ENCODE results near the gene GRPEL1. TPM values are rescaled to one million over a fixed set of nuclear protein-coding genes. Genes with fewer than 3 reads are reported as not detected.

GRPEL1 gene
- total RNA-seq, 1 experiment from 2014 or later, result 24.5 TPM

DNA sequence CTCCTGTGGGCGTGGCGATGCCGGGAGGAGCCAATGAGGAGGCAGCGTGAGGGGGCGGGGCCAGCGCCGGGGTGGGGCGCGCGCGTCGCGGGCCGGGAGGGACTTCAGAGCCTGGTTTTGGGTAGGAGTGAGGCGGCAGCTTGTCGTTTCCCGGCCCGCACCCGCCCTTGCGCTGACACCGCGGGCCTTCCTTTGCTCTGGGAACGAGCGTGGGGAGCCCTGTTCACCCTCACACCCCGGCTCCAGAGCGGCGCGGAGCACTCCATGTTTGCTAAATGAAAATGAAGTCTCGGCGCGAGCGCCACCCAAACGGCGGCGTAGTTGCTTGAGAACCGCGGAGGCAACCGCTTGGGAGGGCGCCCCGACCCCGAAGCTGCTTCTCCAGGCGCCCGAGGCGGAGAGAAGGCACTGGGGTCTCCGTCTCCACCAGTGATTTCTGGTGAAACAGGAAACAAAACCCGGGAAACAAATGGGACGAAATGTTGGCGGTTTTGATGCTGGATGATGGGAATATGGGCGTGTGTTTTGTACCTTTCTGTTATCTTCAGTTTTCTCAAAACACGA is 497 bp upstream of the GRPEL1 start:
- DNase-seq (ENCODE audit: low read depth in 1 of 2, low spot score in 2 of 2), result peak in 1 of 2 experiments; percentile 13
- Histone ChIP-seq H3K36me3 (peaks cover 16% of the 10 kb centered on the region; the same call in 1 of the 2 replicates), H3K27ac (no peak overlapping the region), H3K9me3 (replicated peaks) (no peaks in the 10 kb centered on the region), H3K4me3 (peak overlapping the region; percentile 85), H3K27me3 (replicated peaks) (no peaks in the 10 kb centered on the region), H3K4me1 (replicated peaks) (peaks cover 8% of the 10 kb centered on the region; the same call in 1 of the 2 replicates)

DNA sequence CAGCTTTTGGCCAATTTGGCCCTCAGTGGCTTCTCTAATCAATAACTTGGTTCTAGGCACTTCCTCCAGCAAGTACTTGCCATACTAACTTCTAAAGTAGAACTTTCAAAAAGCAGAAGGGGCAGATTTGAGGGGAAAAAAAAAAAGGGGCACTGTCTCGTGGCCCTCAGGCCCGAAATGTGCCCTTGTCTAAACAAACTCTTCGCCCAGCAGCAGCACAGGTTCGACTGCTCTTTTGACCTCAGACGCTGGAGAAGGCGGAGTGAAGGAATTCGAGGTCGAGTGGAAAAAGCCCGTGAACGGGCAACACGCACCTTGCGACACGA is 775 bp downstream of the GRPEL1 start:
- peak overlapping the region; percentile 85 for H3K4me3 ChIP-seq
- peaks cover 8% of the 10 kb centered on the region; the same call in 1 of the 2 replicates for H3K4me1 ChIP-seq (replicated peaks)
- H3K27me3 ChIP-seq (replicated peaks), result no peaks in the 10 kb centered on the region
- peaks cover 18% of the 10 kb centered on the region; the same call in 1 of the 2 replicates for H3K36me3 ChIP-seq
- no peaks in the 10 kb centered on the region for H3K9me3 ChIP-seq (replicated peaks)
- H3K27ac ChIP-seq, result no peak overlapping the region; the same call in 1 of the 2 replicates
- DNase-seq (ENCODE audit: low read depth in 1 of 2, low spot score in 2 of 2), result no peak

DNA sequence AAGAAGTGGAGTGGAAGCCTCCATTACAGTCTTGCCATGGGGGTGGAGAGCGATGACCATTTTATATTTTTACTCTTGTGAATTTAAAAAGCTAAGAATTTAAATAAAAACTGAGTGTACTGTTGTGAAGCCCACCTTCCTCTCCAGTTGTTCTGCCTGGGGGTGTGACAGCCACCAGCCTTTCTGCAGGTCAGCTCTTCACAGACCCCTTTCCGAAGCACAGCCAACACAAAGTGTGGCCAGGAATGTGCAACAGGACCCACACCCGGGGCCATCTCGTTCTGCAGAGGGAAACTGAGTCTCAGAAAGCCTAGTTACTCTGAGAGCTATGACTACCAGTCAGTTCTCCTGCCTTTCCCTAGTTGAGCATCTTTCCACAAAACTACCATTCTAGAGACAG is 1.4 kb downstream of the GRPEL1 start:
- DNase-seq (ENCODE audit: low read depth in 1 of 2, low spot score in 2 of 2), result no peak
- peaks cover 21% of the 10 kb centered on the region for H3K36me3 ChIP-seq
- no peak overlapping the region for H3K27ac ChIP-seq
- peaks cover 8% of the 10 kb centered on the region; the same call in 1 of the 2 replicates for H3K4me1 ChIP-seq (replicated peaks)
- no peak overlapping the region for H3K4me3 ChIP-seq
- no peaks in the 10 kb centered on the region for H3K9me3 ChIP-seq (replicated peaks)
- no peaks in the 10 kb centered on the region for H3K27me3 ChIP-seq (replicated peaks)

DNA sequence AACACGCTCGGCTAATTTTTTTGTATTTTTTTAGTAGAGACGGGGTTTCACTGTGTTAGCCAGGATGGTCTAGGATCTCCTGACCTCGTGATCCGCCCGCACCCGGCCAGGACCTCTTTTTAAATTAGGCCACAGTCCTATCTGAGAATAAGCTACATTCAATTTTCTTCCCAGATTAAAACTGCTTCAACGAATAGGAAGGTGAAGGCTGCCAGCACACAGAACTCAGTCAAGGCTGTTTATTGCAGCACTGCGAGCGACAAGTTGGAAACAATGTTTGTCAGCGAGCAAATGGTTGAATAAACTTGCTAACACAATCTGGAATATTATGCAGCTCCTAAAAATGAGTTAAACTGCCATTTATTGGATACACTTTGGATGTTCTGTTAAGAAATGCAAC is 1.9 kb downstream of the GRPEL1 start:
- H3K4me3 ChIP-seq, result no peak overlapping the region
- DNase-seq (ENCODE audit: low read depth in 1 of 2, low spot score in 2 of 2), result no peak
- peaks cover 8% of the 10 kb centered on the region; the same call in 1 of the 2 replicates for H3K4me1 ChIP-seq (replicated peaks)
- H3K27ac ChIP-seq, result no peak overlapping the region
- H3K36me3 ChIP-seq, result peaks cover 21% of the 10 kb centered on the region
- no peaks in the 10 kb centered on the region for H3K27me3 ChIP-seq (replicated peaks)
- no peaks in the 10 kb centered on the region for H3K9me3 ChIP-seq (replicated peaks)

DNA sequence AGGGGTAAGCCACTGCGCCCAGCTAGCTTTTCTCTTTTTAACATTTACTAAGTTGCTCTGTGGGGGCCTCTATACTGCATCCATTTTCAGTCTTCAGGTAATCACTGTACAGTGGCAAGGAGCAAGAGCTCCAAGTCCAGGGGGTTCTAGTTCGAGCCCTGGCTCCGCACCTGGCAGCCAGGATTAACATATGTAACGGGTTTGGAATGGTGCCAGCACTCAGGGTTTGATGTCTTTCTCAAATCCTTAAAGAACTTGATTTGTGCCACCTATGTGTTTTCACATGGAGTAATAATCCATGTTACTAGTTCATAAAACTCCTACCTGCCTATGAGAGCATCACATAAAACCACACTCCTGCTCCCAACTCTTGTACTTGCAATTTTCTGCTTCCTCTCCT is 4.5 kb downstream of the GRPEL1 start:
- Histone ChIP-seq H3K4me1 (replicated peaks) (0 out of 2 replicates have a peak, but pooled peaks cover 5% of the 10 kb centered on the region), H3K36me3 (peaks cover 21% of the 10 kb centered on the region), H3K4me3 (no peak overlapping the region), H3K27me3 (replicated peaks) (no peaks in the 10 kb centered on the region), H3K27ac (no peak overlapping the region), H3K9me3 (replicated peaks) (no peaks in the 10 kb centered on the region)
- DNase-seq (ENCODE audit: low read depth in 1 of 2, low spot score in 2 of 2), result no peak

DNA sequence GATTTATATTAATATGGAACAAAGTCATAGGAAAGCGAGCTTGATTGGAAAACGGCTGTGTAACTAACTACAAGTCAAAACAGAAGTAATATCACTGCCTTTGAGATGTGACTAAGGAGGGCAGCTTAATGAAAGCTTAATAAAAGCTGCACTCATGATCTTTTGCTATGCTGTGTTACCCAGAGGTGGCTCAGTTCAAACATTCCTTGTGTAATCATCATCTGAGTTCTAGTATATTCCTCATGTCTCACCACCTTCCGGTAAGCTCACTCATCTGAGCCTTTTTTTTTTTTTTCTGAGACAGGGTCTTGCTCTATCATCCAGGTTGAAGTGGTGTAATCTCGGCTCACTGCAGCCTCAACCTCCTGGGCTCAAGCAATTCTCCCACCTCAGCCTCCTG is 5.0 kb downstream of the GRPEL1 start:
- H3K27ac ChIP-seq, result no peak overlapping the region
- no peak overlapping the region for H3K4me3 ChIP-seq
- H3K27me3 ChIP-seq (replicated peaks), result no peaks in the 10 kb centered on the region
- no peak for DNase-seq (ENCODE audit: low read depth in 1 of 2, low spot score in 2 of 2)
- H3K9me3 ChIP-seq (replicated peaks), result no peaks in the 10 kb centered on the region
- H3K36me3 ChIP-seq, result peaks cover 20% of the 10 kb centered on the region
- H3K4me1 ChIP-seq (replicated peaks), result 0 out of 2 replicates have a peak, but pooled peaks cover 5% of the 10 kb centered on the region

DNA sequence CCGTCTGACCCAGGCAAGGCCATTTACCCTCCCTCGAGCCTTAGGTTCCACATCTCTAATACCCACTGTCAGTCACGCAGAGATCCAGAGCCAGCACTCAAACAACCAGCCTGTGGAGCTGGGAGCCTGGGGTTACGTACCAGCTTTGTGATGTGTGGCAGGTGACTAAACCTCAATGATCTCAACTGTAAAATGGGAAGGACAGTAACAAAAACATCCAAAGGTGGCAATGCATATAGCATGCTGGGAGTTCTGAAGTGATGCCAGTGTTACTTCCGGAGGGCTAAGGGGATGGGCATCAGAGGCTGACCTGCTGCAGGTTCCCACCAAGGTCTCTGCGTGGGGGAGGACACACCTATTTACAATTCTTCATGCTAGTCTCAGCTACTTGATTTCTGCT is 6.0 kb downstream of the GRPEL1 start:
- Histone ChIP-seq H3K4me1 (replicated peaks) (0 out of 2 replicates have a peak, but pooled peaks cover 3% of the 10 kb centered on the region), H3K27me3 (replicated peaks) (no peaks in the 10 kb centered on the region), H3K36me3 (peaks cover 14% of the 10 kb centered on the region), H3K9me3 (replicated peaks) (no peaks in the 10 kb centered on the region), H3K27ac (no peak overlapping the region), H3K4me3 (no peak overlapping the region)
- no peak for DNase-seq (ENCODE audit: low read depth in 1 of 2, low spot score in 2 of 2)

DNA sequence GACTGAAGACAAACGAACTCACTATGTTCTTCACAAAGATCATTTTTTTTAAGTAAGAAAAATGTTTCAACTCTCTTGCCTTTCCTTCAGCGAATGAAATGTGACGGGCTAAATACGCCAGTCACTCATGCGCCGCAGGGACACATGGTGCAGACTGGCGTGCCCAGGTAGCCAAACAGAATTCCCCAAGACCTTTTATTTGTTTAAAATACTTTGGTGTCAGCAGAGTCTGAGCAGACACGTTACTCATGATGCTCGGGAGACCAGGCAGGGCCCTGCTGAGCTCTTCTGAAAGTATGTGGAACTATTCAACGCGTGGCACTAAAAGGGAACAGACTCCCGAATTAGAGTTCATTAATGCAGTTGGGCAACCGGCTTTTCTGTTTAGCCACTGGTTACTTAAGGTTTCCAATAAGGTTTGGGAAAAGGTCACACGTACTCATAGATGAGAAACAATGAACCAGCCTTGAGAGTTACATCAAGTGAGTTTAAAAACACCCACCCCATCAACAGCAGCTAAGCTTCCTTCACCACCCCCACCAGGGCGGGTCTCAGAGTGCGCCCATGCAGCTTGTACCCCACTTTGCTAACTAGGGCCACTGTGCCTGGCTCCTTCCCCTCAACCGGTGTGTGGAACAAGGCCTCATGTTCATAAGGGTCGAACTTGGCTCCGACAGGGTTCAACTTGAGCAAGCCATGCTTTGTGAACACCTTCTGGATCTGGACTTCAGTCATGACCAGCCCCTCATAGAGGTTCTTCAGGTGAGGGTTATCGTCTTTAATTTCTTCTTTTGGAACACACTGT is 7.3 kb downstream of the GRPEL1 start:
- Histone ChIP-seq H3K36me3 (peaks cover 14% of the 10 kb centered on the region), H3K9me3 (replicated peaks) (no peaks in the 10 kb centered on the region)

DNA sequence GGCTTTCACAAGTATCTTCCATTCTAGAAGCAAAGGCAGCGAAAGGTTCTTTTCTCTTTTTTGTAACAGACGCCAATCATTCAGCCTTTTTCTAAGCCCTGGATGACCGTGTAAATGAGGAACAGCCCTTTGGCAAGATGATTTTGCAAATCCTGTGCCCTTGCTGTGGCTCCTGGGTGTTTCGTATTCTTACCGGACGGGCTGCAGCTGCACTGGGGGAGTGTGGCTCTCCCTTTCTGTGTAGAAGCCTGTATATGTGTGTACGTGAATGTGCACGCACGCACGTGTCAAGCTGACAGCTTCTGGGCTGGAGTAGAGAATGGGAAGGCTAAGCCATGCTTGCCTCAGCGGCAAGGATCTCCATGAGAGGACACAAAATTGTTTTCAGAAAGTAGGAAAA is 8.2 kb downstream of the GRPEL1 start:
- no peak for DNase-seq (ENCODE audit: low read depth in 1 of 2, low spot score in 2 of 2)
- H3K36me3 ChIP-seq, result peaks cover 11% of the 10 kb centered on the region
- no peak overlapping the region for H3K27ac ChIP-seq
- H3K27me3 ChIP-seq (replicated peaks), result no peaks in the 10 kb centered on the region
- H3K4me3 ChIP-seq, result no peak overlapping the region
- no peaks in the 10 kb centered on the region for H3K4me1 ChIP-seq (replicated peaks)
- no peaks in the 10 kb centered on the region for H3K9me3 ChIP-seq (replicated peaks)

More for the DNA sequence above, 7.3 kb downstream of the GRPEL1 start:
- Histone ChIP-seq H3K27ac (no peak overlapping the region), H3K27me3 (replicated peaks) (no peaks in the 10 kb centered on the region), H3K4me1 (replicated peaks) (no peaks in the 10 kb centered on the region), H3K4me3 (no peak overlapping the region)
- no peak for DNase-seq (ENCODE audit: low read depth in 1 of 2, low spot score in 2 of 2)

DNA sequence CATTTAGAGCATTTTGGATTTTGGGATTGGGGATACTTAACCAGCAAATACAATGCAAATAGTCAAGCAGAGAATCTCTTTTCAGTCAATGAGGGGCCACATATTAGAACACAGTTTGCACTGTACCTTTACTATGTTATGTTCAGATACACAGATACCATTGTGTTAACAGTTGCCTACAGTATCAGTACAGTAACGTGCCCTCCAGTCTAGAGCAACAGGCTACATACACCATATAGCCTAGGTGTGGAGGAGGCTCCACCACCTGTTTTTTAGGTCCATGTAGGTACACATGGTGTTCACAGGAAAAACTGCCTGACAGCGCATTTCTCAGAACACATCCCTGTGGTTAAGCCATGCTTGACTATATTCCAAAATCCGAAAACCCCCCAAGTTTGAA is 9.1 kb downstream of the GRPEL1 start:
- Histone ChIP-seq H3K27ac (no peak overlapping the region), H3K4me3 (no peak overlapping the region), H3K27me3 (replicated peaks) (no peaks in the 10 kb centered on the region), H3K36me3 (peaks cover 9% of the 10 kb centered on the region), H3K9me3 (replicated peaks) (no peaks in the 10 kb centered on the region), H3K4me1 (replicated peaks) (no peaks in the 10 kb centered on the region)
- DNase-seq (ENCODE audit: low read depth in 1 of 2, low spot score in 2 of 2), result no peak

DNA sequence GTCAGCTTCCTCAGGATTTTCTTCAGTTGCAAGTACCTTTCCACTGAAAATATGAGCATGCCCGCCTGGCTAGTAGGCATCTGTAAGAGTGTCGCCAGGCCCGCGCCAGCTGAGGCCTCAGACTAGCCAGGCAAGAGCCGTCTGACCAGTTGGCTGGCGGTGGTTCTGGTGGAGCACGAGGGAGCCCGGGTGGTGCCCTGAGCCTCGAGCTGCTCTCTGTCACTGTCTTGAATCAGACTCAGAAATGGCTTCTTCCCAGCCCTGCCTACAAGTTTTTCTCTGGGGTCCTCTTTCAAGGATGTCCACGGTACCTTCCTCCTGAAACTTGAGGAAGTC is 11.9 kb downstream of the GRPEL1 start:
- no peaks in the 10 kb centered on the region for H3K36me3 ChIP-seq
- DNase-seq (ENCODE audit: low read depth in 1 of 2, low spot score in 2 of 2), result no peak
- no peak overlapping the region for H3K4me3 ChIP-seq
- no peaks in the 10 kb centered on the region for H3K27me3 ChIP-seq (replicated peaks)
- no peak overlapping the region for H3K27ac ChIP-seq
- H3K4me1 ChIP-seq (replicated peaks), result no peaks in the 10 kb centered on the region
- no peaks in the 10 kb centered on the region for H3K9me3 ChIP-seq (replicated peaks)

DNA sequence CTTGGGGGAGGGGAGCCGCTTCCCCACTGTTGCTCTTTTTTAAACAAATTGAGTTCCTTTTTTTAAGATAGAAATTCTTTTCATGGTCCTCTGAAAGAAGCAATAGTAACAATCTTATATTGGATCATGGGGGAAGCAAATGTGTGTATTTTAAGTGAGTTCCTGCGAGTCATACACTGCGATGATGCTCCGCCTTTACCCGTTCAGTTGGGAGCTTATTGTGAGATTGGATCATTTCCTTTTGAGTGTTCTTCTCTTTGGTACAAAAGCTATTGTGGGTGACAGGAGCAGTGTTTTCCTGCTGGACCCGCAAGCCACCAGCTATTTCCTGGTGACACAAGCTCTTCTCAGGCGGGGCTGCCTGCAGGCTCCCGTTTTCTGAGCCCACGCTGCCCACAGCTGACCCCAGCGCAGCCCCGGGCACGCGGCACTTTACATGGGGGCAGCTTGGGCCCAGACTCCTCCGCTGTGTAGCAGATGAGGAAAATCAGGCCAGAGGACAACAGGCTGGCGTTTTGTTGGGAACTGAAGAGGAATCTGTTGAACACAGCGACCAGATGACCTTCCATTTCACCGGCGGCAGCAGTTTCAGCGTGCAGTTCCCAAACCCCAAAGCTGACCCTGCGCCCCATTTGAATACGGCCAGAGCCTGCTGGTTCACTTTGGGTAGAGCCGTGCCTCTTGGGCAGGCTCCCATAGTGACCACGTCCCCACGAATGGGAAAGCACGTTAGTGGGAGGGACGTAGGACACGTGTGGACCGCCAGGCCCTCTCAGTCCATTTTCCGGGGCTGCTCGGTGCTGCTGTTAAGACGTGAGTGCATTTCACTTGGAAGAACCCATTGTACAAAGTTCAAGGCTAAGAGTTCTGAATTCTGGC is 12.5 kb downstream of the GRPEL1 start:
- Histone ChIP-seq H3K9me3 (replicated peaks) (no peaks in the 10 kb centered on the region), H3K27me3 (replicated peaks) (no peaks in the 10 kb centered on the region), H3K27ac (no peak overlapping the region), H3K4me3 (no peak overlapping the region), H3K36me3 (no peaks in the 10 kb centered on the region), H3K4me1 (replicated peaks) (no peaks in the 10 kb centered on the region)
- DNase-seq (ENCODE audit: low read depth in 1 of 2, low spot score in 2 of 2), result no peak

DNA sequence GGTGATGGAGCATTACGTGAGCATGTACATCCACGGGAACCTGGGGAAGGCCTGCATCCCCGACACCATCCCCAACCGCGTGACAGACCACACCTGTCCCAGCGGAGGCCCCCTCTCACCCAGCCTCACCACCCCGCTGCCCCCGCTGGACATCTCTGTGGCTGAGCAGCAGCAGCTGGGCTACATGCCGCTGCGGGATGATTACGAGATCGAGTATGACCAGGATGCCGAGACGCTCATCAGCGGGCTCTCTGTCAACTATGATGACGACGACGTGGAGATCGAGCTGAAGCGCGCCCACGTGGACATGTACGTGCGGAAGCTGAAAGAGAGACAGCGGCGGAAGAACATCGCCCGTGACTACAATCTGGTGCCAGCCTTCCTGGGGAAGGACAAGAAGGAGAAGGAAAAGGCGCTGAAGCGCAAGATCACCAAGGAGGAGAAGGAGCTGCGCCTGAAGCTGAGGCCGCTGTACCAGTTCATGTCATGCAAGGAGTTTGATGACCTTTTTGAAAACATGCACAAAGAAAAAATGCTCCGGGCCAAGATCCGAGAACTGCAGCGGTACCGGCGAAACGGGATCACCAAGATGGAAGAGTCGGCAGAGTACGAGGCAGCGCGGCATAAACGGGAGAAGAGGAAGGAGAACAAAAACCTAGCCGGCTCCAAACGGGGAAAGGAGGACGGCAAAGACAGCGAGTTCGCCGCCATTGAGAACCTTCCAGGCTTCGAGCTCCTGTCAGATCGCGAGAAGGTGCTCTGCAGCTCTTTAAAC is 13.6 kb downstream of the GRPEL1 start:
- Histone ChIP-seq H3K4me3 (no peak overlapping the region), H3K9me3 (replicated peaks) (no peaks in the 10 kb centered on the region), H3K27me3 (replicated peaks) (no peaks in the 10 kb centered on the region), H3K4me1 (replicated peaks) (no peaks in the 10 kb centered on the region), H3K27ac (no peak overlapping the region), H3K36me3 (no peaks in the 10 kb centered on the region)
- DNase-seq (ENCODE audit: low read depth in 1 of 2, low spot score in 2 of 2), result no peak

Measured in SJSA1 (cell line).